Measurements from ENCODE around the gene ILK. TPM values are rescaled to one million over a fixed set of nuclear protein-coding genes. Genes with fewer than 3 reads are reported as not detected.

The ILK gene
- total and polyA plus RNA-seq, 10 of the 15 experiments (the other 5 are each of a cell fraction or from before 2014, with no cell fraction given): 51.8 to 163 (median 92.0) TPM

DNA sequence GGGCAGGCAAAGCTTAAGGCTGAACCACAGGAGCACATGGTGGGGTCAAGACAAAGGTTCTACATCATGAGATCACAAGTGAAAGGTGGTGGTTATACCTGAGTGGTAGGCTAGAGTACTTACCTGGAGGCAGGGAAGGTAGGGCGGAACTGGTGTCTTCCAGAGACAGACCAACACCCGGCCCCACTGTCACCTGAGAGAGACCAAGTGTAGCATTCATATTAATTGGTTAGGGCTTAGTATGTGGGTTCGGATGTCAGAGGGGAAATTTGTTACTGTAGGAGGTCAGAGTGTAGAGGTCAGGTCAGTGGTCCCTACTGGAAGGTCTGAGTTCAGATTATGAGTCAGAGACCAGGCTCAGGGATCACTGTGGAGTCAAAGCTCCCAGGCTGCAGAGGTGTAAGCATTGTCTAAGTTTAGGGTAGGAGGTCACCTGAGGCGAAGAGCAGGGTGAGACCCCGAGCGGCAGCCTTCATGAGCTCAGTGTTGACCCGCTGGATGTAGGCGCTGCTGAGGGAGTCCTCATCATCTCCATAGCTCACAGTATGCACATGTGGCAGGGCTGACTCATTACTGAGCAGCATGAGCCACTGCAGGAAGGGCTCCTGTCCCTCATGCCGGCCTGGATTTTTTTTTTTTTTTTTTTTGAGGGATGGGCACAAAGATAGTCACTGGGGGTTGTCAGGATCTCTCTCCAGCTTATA lies 12.5 kb downstream of the ILK start:
- peaks cover 20% of the 10 kb centered on the region for H3K79me2 ChIP-seq (ENCODE audit: control insufficient read depth, insufficient read depth, low read length)
- CTCF ChIA-PET: interaction anchor here (1.0 to 1.3 kb wide), 2 partner anchors 85 to 122 kb away, joined by 5 read pairs; no protein-coding TSS in a partner anchor
- no peak overlapping the region for H3K4me2 ChIP-seq (ENCODE audit: control insufficient read depth, insufficient read depth)
- no peak overlapping the region for H2AFZ ChIP-seq (ENCODE audit: control insufficient read depth, low read depth, low read length)
- SMC1A ChIA-PET (ENCODE audit: uncharacterized antibody, unreplicated experiment): interaction anchor here (3.4 kb wide), 1 partner anchor 9 kb away, joined by 19 read pairs; no protein-coding TSS in a partner anchor
- FAIRE-seq (no peak), DNase-seq (ENCODE audit: low read depth, low spot score) (no peak), ATAC-seq (no peak)
- 81% methylated on average over 9 of the region's 9 CpGs for WGBS (ENCODE audit: insufficient coverage, insufficient replicate concordance, low lambda C conversion rate, missing lambda C conversion rate)
- intact Hi-C loops (cut with micrococcal nuclease; ENCODE audit: unreplicated experiment) (loop anchor here (10.0 kb wide), 1 partner anchor 909 kb away; no protein-coding TSS in a partner anchor), in situ Hi-C loops (cut with MboI) (loop anchor here (10.0 kb wide), 1 partner anchor 909 kb away; no protein-coding TSS in a partner anchor)
- no peaks in the 10 kb centered on the region for H4K20me1 ChIP-seq (ENCODE audit: control insufficient read depth, insufficient read depth)
- no TSS peak for BruUV-seq (replicated peaks)
- no peaks in the 10 kb centered on the region for H3K9me3 ChIP-seq (replicated peaks; ENCODE audit: control insufficient read depth, insufficient read depth, low read length)
- H3K27me3 ChIP-seq (replicated peaks in 1 of 2; ENCODE audit: control insufficient read depth in 2 of 2, insufficient read depth in 2 of 2, low read length in 1 of 2): no peaks in the 10 kb centered on the region
- peaks cover 0 to 8% of the 10 kb centered on the region in 2 experiments; a peak in 3 of 4 replicates for H3K36me3 ChIP-seq (ENCODE audit: control insufficient read depth in 2 of 2, insufficient read depth in 2 of 2, low read length in 1 of 2)
- TF ChIP-seq NRF1 (conservative IDR thresholded peaks at IDR 0.05; ENCODE audit: low read depth, low read length) (no peak), MYB (IDR thresholded peaks at IDR 0.05; ENCODE audit: borderline replicate concordance, low read depth, low read length) (no peak)
- no peak overlapping the region for H3K9ac ChIP-seq (ENCODE audit: control insufficient read depth, insufficient read depth, low read length)
- no peak overlapping the region for H3K4me3 ChIP-seq
- H3K4me1 ChIP-seq (ENCODE audit: control insufficient read depth, insufficient read depth, low read length): peaks cover 14% of the 10 kb centered on the region
- no peak overlapping the region for H3K27ac ChIP-seq (ENCODE audit: control insufficient read depth, insufficient read depth)
- RAD21 ChIA-PET (ENCODE audit: unreplicated experiment): no interaction called here
- POLR2A ChIA-PET: interaction anchor here (1.0 kb wide), 1 partner anchor 9 kb away, joined by 3 read pairs; no protein-coding TSS in a partner anchor

DNA sequence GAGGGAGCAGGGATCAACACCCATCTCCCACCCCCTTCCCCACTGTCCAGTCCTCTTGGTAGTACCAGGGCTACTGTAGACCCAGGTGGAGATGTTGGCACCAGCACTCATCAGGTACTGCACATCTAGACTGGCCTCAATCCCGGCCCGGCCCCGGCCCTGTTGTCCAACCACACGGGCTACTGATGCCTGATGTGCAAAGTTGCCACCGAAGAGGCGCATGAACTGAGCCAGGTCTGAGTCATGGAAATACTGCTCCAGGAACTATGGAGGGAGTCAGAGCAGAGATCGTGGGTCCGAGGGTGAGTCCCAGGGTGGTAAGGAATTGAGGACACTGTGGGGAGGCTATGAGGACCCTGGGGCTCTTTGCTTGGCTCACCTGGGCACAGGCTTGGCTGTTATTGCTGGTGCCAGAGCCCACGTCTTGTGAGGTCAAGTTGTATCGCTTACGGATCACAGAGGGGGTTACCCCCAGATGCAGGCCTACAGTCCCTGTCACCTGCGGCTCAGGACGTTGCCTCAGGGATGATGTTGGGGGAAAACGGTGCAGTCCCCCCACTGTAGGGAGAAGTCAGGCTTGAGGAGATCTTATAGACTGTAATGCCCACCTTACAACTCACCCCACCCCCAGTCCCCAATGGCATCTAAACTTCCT lies 13.1 kb downstream of the ILK start:
- SMC1A ChIA-PET (ENCODE audit: uncharacterized antibody, unreplicated experiment): interaction anchor here (1.0 to 3.5 kb wide), 5 partner anchors 9 to 66 kb away, joined by 3 to 34 read pairs (median 14); partner anchors contain the start of gene MRPL17
- ATAC-seq (no peak), FAIRE-seq (no peak), DNase-seq (ENCODE audit: low read depth, low spot score) (no peak)
- Histone ChIP-seq H3K27ac (ENCODE audit: control insufficient read depth, insufficient read depth) (no peak overlapping the region), H4K20me1 (ENCODE audit: control insufficient read depth, insufficient read depth) (no peaks in the 10 kb centered on the region), H3K4me2 (ENCODE audit: control insufficient read depth, insufficient read depth) (no peak overlapping the region), H3K79me2 (ENCODE audit: control insufficient read depth, insufficient read depth, low read length) (peaks cover 13% of the 10 kb centered on the region), H3K4me3 (no peak overlapping the region), H2AFZ (ENCODE audit: control insufficient read depth, low read depth, low read length) (no peak overlapping the region), H3K4me1 (ENCODE audit: control insufficient read depth, insufficient read depth, low read length) (peaks cover 13% of the 10 kb centered on the region), H3K36me3 (ENCODE audit: control insufficient read depth in 2 of 2, insufficient read depth in 2 of 2, low read length in 1 of 2) (peaks cover 0 to 6% of the 10 kb centered on the region in 2 experiments; a peak in 1 of 4 replicates), H3K9me3 (replicated peaks; ENCODE audit: control insufficient read depth, insufficient read depth, low read length) (no peaks in the 10 kb centered on the region), H3K9ac (ENCODE audit: control insufficient read depth, insufficient read depth, low read length) (no peak overlapping the region), H3K27me3 (replicated peaks in 1 of 2; ENCODE audit: control insufficient read depth in 2 of 2, insufficient read depth in 2 of 2, low read length in 1 of 2) (no peaks in the 10 kb centered on the region)
- BruUV-seq (replicated peaks): no TSS peak
- TF ChIP-seq MYC (IDR thresholded peaks at IDR 0.05; ENCODE audit: insufficient read depth, insufficient read length, insufficient replicate concordance, low read length, severe bottlenecking): no peak
- no peak for TF ChIP-seq ZNF384 (IDR thresholded peaks at IDR 0.05; ENCODE audit: borderline replicate concordance, low read depth, low read length)
- no peak for TF ChIP-seq BCL11A (IDR thresholded peaks at IDR 0.05; ENCODE audit: low read depth, low read length)
- no peak for TF ChIP-seq EP300 (IDR thresholded peaks at IDR 0.05; ENCODE audit: borderline replicate concordance in 1 of 2, control insufficient read depth in 1 of 2, low read depth in 2 of 2, low read length in 2 of 2)
- TF ChIP-seq FOXM1 (IDR thresholded peaks at IDR 0.05; ENCODE audit: low read depth, low read length): no peak
- TF ChIP-seq, protein P1, sequence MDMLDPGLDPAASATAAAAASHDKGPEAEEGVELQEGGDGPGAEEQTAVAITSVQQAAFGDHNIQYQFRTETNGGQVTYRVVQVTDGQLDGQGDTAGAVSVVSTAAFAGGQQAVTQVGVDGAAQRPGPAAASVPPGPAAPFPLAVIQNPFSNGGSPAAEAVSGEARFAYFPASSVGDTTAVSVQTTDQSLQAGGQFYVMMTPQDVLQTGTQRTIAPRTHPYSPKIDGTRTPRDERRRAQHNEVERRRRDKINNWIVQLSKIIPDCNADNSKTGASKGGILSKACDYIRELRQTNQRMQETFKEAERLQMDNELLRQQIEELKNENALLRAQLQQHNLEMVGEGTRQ (IDR thresholded peaks at IDR 0.05; ENCODE audit: borderline replicate concordance, low read depth, low read length): no peak
- no peak for TF ChIP-seq NFYA (IDR thresholded peaks at IDR 0.05; ENCODE audit: borderline replicate concordance, low read depth, low read length)
- TF ChIP-seq KLF5 (IDR thresholded peaks at IDR 0.05; ENCODE audit: partially characterized antibody): no peak
- TF ChIP-seq ZNF207 (IDR thresholded peaks at IDR 0.05; ENCODE audit: borderline replicate concordance): no peak
- intact Hi-C loops (cut with micrococcal nuclease; ENCODE audit: unreplicated experiment) (loop anchor here (10.0 kb wide), 1 partner anchor 908 kb away; no protein-coding TSS in a partner anchor), in situ Hi-C loops (cut with MboI) (loop anchor here (10.0 kb wide), 1 partner anchor 908 kb away; no protein-coding TSS in a partner anchor)
- CTCF ChIA-PET: interaction anchor here (1.0 to 3.5 kb wide), 6 partner anchors 9 to 121 kb away, joined by 5 to 27 read pairs (median 16); partner anchors contain the start of genes ILK and MRPL17
- RAD21 ChIA-PET (ENCODE audit: unreplicated experiment): no interaction called here
- POLR2A ChIA-PET: interaction anchor here (1.0 to 9.1 kb wide), 3 partner anchors 7 to 66 kb away, joined by 3 to 85 read pairs (median 33); partner anchors contain the start of genes MRPL17 and TAF10
- WGBS (ENCODE audit: insufficient coverage, insufficient replicate concordance, low lambda C conversion rate, missing lambda C conversion rate): 84% methylated on average over 14 of the region's 14 CpGs

All from GM12878 (cell line).